Measurements from ENCODE around the gene POSTN. TPM values are rescaled to one million over a fixed set of nuclear protein-coding genes. Genes with fewer than 3 reads are reported as not detected.
"Not testable (repeated sequence)": the region's sequence is repeated elsewhere in the genome, so short reads cannot be mapped to it uniquely, and the experiment has no call there.

Gene POSTN
- total RNA-seq, 1 experiment from 2014 or later = 0.52 TPM

DNA sequence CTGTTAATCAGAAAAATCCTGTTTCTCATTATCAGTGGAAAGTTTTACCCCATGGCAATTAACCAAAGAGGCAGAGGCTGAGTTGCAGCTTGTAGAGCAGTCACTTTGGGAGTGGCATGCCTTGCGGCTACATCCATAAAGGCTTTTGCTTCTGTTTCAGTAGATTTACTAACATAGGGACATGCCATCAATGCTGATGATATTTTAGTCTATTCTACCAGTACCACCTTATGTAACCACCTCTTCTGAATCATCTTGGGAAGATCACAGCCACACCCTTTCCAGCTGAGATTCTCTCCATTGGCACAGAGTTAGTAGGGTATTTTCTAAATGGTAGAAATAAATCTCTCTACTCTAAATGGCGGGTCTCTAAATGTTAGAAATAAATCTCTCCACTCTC lies 37.5 kb downstream of the POSTN start:
- H3K36me3 ChIP-seq (replicated peaks; ENCODE audit: control insufficient read depth, insufficient read depth, low read length) = no peaks in the 10 kb centered on the region
- no peak for DNase-seq
- no peak overlapping the region for H3K4me3 ChIP-seq (ENCODE audit: insufficient read depth, low read depth, low read length)
- H3K27me3 ChIP-seq (ENCODE audit: control insufficient read depth, insufficient read depth, low read length) = no peaks in the 10 kb centered on the region

DNA sequence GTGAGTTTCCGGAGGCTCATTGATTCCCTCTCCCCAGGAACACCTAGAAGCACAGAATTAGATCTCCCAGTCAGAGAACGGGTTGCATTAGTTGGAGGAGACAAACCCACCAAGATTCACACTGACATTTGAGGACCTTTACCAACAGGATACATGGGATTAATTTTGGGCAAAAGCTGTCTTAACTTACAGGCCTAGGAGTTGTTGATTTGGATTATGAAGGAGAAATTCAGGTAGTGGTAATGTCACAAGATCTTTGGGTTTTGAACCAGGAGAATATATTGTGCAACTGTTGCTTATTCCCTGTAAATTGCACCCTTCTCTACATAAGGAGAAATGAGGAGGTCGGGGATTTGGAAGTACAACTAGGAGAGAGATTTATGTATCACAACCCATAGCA lies 38.0 kb downstream of the POSTN start:
- no peak overlapping the region for H3K4me3 ChIP-seq (ENCODE audit: insufficient read depth, low read depth, low read length)
- no peak for DNase-seq
- no peaks in the 10 kb centered on the region for H3K27me3 ChIP-seq (ENCODE audit: control insufficient read depth, insufficient read depth, low read length)
- no peaks in the 10 kb centered on the region for H3K36me3 ChIP-seq (replicated peaks; ENCODE audit: control insufficient read depth, insufficient read depth, low read length)

GRCh38 chr13:37558766-37559165 lies 39.8 kb downstream of the POSTN start:
- not testable (repeated sequence) for H3K36me3 ChIP-seq (replicated peaks; ENCODE audit: control insufficient read depth, insufficient read depth, low read length); DNase-seq

DNA sequence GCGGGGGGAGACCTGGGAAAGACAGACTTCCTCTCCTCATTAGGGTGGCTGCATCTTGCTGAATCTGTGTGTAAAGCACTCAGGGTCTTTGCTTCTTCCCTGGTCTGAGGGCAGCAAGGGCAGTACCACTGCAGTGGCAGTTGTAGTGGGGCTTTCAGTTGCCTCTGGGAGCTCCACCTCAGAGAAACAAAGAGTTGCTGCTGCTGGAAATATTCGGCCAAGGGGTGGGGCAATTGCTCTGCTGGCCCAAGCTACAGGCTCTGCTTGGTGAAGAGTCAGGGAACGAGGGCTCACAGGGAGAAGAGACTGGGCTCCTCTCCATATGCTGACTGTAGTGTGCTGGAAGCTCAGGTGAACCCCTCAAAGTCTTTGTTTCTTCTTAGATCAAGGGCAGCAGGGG lies 52.5 kb downstream of the POSTN start:
- Histone ChIP-seq H3K27me3 (ENCODE audit: control insufficient read depth, insufficient read depth, low read length) (no peaks in the 10 kb centered on the region), H3K4me3 (ENCODE audit: insufficient read depth, low read depth, low read length) (no peak overlapping the region), H3K36me3 (replicated peaks; ENCODE audit: control insufficient read depth, insufficient read depth, low read length) (no peaks in the 10 kb centered on the region)
- DNase-seq = no peak

More at GRCh38 chr13:37558766-37559165, 39.8 kb downstream of the POSTN start:
- H3K4me3 ChIP-seq (ENCODE audit: insufficient read depth, low read depth, low read length); H3K27me3 ChIP-seq (ENCODE audit: control insufficient read depth, insufficient read depth, low read length): not testable (repeated sequence)

- DNase-seq = no peak
- H3K36me3 ChIP-seq (replicated peaks; ENCODE audit: control insufficient read depth, insufficient read depth, low read length) = no peaks in the 10 kb centered on the region
- H3K4me3 ChIP-seq (ENCODE audit: insufficient read depth, low read depth, low read length) = no peak overlapping the region
- H3K27me3 ChIP-seq (ENCODE audit: control insufficient read depth, insufficient read depth, low read length) = no peaks in the 10 kb centered on the region
These were observed 53.6 kb downstream of the POSTN start for GRCh38 chr13:37544995-37545394.

- Histone ChIP-seq H3K27me3 (ENCODE audit: control insufficient read depth, insufficient read depth, low read length) (no peaks in the 10 kb centered on the region), H3K4me3 (ENCODE audit: insufficient read depth, low read depth, low read length) (no peak overlapping the region), H3K36me3 (replicated peaks; ENCODE audit: control insufficient read depth, insufficient read depth, low read length) (no peaks in the 10 kb centered on the region)
- DNase-seq = no peak
These were observed 58.5 kb downstream of the POSTN start for GRCh38 chr13:37539976-37540605.

- no peak for DNase-seq
- Histone ChIP-seq H3K4me3 (ENCODE audit: insufficient read depth, low read depth, low read length) (no peak overlapping the region), H3K36me3 (replicated peaks; ENCODE audit: control insufficient read depth, insufficient read depth, low read length) (no peaks in the 10 kb centered on the region), H3K27me3 (ENCODE audit: control insufficient read depth, insufficient read depth, low read length) (no peaks in the 10 kb centered on the region)
These were observed 59.4 kb downstream of the POSTN start for GRCh38 chr13:37539170-37539569.

DNA sequence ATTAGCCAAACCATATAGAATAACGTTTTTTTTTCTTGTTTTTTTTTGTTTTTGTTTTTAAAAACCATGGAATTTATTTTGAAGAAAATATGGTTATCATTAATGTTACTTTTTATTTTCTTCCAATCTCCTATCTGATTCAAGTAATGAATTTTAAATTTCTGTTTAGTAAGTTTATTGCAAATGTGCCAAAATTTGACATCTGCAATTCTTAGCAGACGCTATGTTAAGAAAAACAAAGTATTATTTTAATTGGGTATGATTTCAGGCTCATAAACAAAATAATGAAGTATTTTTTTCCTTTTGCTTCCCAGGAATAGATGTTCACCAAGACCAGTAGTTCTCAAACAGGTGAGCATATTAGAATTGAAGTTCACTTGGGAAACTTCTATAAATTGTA lies 63.1 kb downstream of the POSTN start:
- no peaks in the 10 kb centered on the region for H3K36me3 ChIP-seq (replicated peaks; ENCODE audit: control insufficient read depth, insufficient read depth, low read length)
- no peaks in the 10 kb centered on the region for H3K27me3 ChIP-seq (ENCODE audit: control insufficient read depth, insufficient read depth, low read length)
- no peak for DNase-seq
- no peak overlapping the region for H3K4me3 ChIP-seq (ENCODE audit: insufficient read depth, low read depth, low read length)

DNA sequence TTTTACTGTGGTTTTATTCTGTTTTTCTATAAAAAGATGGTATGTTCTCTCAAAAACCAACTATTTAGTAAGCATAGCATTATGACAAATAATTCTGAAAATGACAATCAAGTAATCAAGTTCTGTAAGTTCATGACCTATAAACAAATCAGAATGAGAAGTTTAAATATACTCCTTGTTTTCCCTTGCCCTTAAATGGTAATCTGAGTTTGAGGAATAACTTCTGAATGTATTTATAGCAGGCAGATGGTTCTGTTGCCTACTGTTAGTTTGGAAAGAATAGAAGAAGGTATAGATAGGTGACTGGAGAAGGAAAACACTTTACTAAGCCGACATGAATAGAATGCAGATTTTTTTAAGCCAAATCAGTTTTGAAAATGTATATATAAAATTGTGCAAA lies 63.9 kb downstream of the POSTN start:
- DNase-seq = no peak
- Histone ChIP-seq H3K4me3 (ENCODE audit: insufficient read depth, low read depth, low read length) (no peak overlapping the region), H3K36me3 (replicated peaks; ENCODE audit: control insufficient read depth, insufficient read depth, low read length) (no peaks in the 10 kb centered on the region), H3K27me3 (ENCODE audit: control insufficient read depth, insufficient read depth, low read length) (no peaks in the 10 kb centered on the region)

GRCh38 chr13:37534181-37534580 lies 64.4 kb downstream of the POSTN start:
- H3K36me3 ChIP-seq (replicated peaks; ENCODE audit: control insufficient read depth, insufficient read depth, low read length) = no peaks in the 10 kb centered on the region
- no peak overlapping the region for H3K4me3 ChIP-seq (ENCODE audit: insufficient read depth, low read depth, low read length)
- DNase-seq = no peak
- no peaks in the 10 kb centered on the region for H3K27me3 ChIP-seq (ENCODE audit: control insufficient read depth, insufficient read depth, low read length)

GRCh38 chr13:37531049-37531448 lies 67.5 kb downstream of the POSTN start:
- DNase-seq = no peak
- Histone ChIP-seq H3K36me3 (replicated peaks; ENCODE audit: control insufficient read depth, insufficient read depth, low read length) (no peaks in the 10 kb centered on the region), H3K4me3 (ENCODE audit: insufficient read depth, low read depth, low read length) (no peak overlapping the region), H3K27me3 (ENCODE audit: control insufficient read depth, insufficient read depth, low read length) (no peaks in the 10 kb centered on the region)

DNA sequence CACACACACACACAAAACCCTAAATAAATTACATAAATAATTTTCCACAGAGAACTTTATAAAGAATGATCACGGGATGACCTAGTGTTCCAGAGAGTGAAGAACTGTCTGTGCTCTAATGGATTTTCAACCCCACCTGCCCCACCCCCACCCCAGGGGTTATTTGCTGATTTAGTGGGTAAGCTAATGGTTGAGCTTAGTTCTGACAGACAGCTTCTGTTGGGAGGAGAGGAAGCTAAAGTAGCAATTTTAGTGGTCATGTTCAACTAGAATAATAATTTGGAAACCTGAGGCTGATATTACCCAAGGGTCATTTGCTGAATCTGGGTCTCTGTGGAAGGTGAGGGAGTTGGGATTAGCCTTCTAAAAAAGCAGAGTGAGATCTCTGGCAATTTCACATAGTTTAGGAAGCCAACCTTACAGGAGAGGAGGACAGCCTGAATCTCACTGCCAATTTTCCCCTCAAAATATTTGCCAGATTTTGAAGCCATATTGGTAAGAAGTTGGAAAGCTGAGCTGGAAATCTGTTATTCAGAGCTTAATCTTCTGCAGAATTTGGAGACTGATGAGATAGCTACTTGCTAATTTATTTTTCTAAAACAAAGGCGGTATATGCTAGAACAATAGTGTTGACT lies 68.7 kb downstream of the POSTN start:
- H3K4me3 ChIP-seq (ENCODE audit: insufficient read depth, low read depth, low read length) = no peak overlapping the region
- DNase-seq = no peak
- H3K27me3 ChIP-seq (ENCODE audit: control insufficient read depth, insufficient read depth, low read length) = no peaks in the 10 kb centered on the region
- H3K36me3 ChIP-seq (replicated peaks; ENCODE audit: control insufficient read depth, insufficient read depth, low read length) = no peaks in the 10 kb centered on the region

DNA sequence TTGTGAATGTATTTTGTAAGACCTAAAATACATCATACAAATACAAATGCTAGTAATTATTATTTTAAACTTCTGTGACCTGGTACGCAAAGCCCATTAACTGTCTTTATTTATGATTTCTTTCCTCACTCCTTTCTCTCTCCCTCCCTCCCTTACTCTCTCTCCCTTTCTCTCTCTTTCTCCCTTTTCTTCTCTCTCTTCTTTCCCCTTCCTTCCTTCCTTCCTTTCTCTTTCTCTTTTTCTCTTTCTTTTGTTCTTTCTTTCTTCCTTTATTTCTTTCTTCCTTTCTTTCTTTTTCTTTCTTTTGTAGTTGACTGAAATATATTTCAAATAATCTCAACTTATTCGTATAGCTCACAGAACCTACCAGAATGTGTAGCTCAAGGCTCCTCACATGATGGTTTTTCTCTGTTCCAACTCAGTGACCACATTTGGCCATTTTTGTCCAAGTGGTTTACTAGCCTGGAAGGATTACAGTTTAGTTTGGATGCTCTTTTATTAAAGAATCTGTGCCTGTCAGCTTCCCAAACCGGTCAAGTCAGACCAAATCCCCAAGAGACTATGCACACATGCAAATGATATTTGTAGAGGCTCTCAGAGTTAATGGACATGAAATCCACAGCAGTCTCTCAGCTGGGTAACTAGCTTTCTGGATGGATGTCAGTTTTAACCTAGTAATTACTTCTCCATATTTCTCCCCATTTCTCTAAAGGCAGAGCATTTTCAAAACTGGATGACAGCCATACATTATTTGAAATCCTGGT lies 71.7 kb downstream of the POSTN start:
- no peak for DNase-seq
- no peaks in the 10 kb centered on the region for H3K36me3 ChIP-seq (replicated peaks; ENCODE audit: control insufficient read depth, insufficient read depth, low read length)
- no peak overlapping the region for H3K4me3 ChIP-seq (ENCODE audit: insufficient read depth, low read depth, low read length)
- no peaks in the 10 kb centered on the region for H3K27me3 ChIP-seq (ENCODE audit: control insufficient read depth, insufficient read depth, low read length)

DNA sequence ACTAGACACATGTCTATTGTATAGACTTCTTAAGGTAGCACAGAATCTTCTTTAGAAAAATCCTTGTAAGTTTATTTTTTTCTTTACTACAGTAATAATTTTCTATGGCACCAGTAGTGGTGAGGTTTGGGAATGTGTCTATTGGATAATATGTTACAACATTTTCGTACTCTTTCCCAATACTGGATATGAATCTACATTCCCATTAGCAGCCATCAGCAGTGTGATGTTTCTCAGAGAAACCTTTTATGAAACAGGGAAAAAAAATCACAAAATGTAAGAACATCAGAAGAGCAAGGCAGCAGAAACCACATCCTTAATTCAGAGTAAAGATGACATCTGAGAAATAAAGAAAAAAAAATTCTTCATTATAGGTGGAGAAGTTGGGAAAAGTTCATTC lies 83.3 kb downstream of the POSTN start:
- no peaks in the 10 kb centered on the region for H3K27me3 ChIP-seq (ENCODE audit: control insufficient read depth, insufficient read depth, low read length)
- H3K4me3 ChIP-seq (ENCODE audit: insufficient read depth, low read depth, low read length) = no peak overlapping the region
- no peak for DNase-seq
- H3K36me3 ChIP-seq (replicated peaks; ENCODE audit: control insufficient read depth, insufficient read depth, low read length) = no peaks in the 10 kb centered on the region
